CD1c-positive myeloid dendritic cell (primary cell): ENCODE data around the gene CPNE1.

Source experiments
- DNase-seq: peaks from one replicate; pipeline ENCODE4 v3.0.0-alpha.2; 2016; ENCODE audit errors: extremely low spot score

The CPNE1 gene

DNA sequence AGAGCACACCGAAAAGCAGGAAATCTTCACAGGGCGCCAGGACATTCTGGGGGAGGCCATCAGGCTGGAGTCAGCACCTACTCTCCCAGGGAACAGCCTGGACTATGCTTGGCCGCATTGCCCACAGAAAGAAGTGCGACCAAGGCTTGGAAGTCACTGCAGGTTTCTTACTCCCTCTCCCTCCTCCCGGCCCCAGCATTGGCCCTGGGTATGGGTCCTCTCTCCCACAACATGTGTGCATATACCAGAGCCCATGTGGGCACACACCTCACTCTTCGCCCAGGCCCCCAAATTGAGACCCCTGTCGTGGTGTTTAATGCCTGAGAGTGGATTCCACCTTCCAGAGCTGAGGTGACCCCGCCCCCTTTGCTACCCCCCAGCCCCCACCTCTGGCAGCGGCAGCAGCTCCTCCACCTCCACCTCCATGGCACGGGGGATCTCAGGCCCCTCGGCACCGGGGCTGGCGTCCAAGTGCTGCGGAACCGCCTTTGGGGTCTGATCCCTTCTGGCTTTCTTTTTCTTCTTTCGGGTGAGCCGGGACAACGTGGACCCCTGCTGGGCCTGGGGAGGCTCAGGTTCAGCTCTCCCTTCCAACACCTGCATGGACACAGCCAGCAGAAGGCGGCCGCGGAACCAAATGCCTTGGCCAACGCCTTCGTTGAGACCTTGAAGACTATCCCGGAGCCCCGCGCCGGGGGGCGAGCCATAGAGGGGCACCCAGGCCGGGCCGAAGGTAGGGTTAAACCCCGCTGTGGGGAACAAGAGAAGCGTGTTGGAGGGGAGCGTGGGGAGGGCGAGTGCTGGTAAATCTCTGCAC, 64.3 kb downstream of the CPNE1 start:
- DNase-seq: no peak

DNA sequence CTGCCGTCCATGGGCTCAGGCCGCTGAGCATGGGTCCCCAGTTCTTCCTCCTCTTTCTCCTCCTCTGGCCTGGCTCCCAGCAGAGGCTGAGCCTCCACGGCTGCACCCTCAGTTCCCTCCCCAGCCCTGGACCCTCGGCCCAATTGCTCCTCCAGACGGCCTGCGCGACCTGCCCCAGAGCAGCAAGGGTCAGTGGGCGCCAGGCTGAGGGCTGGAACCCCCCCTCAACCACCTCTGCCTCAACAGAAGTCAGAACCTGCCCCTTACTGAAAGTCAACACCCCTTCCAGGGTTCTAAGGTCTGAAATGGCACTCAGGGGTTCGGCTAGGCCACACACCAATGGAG, 65.0 kb downstream of the CPNE1 start:
- DNase-seq: no peak

DNA sequence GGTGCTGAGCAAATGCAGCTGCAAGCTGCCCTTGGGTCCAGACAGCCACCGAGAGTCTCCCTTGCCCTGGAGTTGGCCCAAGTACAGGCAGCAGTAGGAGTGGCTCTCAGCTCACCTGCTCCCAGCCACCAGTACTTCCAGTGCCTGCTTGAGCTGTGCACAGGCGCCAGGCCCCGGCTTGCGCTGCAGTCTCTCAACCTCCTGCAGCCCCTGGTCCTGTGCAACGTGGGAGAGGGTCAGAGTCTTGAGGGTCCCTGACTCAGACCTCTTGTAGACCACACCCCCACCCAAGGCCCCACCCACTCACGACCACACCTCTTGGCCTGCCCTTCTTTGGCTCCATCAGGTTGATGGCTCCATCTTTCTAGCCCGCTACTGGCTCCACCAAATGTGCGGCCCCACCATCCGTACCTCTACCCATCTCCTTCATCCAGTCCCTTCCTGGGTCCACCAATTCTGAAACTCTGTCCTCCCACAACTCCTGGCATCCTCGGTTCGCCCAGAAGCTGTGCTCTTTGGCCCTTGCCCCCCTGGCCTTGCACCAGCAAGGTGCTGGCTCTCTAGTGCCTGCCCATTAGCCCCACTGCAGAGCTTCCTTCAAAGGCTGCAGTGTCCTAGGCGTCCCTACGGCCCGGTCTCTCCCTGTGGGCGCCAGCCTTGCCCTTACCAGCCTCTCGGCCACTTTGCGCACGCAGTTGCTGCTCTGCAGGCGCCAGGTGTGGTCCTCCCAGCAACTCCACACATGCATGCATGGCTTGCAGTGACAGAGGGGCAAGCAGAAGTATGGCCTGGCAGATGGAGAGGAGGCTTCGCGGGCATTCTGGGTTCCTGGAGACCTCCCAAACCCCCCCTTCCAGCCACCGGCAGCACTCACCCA, 65.6 kb downstream of the CPNE1 start:
- no peak for DNase-seq

- DNase-seq: no peak
Measured at GRCh38 chr20:35598476-35598875, 66.2 kb downstream of the CPNE1 start.

GRCh38 chr20:35597186-35597585, 67.5 kb downstream of the CPNE1 start:
- DNase-seq: no peak

DNA sequence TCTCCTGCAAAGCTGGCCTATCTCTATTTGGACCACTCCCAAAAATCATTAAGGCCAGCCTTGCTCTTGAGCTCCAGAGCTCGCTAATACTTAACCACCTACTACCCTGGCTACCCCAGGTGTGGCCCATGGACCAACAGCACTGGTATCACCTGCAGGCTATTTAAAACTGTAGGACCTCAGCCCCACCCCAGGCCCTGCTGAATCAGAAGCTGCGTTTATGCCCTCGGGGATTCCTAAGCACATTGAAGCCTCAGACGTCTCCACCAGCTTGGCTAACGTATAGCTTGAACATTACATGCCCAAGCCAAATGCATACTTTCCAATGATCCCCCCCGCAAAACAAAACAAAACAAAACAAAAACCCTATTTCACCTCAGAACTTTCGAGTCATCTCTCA, 68.8 kb downstream of the CPNE1 start:
- no peak for DNase-seq

GRCh38 chr20:35595456-35595855, 69.2 kb downstream of the CPNE1 start:
- DNase-seq: no peak

DNA sequence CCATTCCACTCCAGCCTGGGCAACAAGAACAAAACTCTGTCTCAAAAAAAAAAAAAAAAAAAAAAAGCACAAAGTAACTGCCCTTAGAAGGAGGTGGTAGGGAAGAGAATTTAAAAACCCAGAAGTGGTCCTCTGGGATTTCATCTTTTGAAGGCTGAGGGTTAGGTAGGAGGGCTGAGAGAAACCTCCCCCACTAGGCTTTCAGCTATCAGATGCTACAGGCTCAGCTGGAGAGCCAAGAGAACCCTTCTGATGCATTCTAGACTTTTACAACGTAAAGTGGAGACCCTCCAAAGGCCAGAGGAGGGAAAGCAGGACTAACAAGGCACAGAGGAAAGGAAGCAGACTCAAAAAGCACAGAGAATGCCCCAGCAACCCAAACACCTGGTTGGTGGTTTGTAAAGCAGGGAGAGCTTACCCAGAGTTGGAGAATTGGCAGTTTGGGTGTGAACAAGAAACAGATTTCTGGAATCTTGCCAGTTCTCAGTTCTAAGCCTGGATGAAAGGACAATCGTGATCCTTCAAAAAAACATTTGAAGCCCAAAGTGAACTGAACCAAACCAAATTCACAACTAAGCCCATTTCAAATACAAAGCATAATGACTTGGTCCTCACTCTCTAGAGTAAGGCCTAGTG, 72.2 kb downstream of the CPNE1 start:
- no peak for DNase-seq

DNA sequence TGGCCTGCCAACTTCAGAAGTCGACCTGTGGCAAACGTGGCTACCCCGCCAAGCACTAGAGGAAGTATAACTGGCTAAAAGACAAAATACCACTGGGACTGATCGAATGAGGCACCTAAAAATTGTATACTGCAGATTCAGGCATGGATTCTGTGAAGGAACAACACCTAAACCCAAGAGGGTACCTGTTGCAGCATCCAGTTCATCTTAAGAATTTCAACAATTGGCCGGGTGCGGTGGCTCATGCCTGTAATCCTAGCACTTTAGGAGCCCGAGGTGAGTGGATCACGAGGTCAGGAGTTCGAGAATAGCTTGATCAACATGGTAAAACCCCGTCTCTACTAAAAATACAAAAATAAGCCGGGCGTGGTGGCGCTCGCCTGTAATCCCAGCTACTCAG, 76.3 kb downstream of the CPNE1 start:
- no peak for DNase-seq

DNA sequence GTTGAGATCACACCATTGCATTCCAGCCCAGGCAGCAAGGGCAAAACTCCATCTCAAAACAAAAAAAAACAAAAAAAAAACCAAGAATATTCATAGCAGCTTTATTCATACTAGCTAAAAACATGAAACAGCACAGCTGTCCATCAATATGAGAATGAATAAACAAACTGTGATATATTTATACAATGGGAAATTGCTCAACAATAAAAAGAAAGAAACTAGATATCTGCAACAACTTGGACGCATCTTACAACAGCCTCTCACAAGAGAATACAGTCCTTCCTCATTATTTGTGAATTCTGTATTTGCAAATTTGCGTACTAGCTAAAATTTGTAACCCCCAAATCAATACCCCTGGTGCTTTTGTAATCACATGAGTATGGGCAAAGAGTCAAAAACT, 77.3 kb downstream of the CPNE1 start:
- DNase-seq: no peak

DNA sequence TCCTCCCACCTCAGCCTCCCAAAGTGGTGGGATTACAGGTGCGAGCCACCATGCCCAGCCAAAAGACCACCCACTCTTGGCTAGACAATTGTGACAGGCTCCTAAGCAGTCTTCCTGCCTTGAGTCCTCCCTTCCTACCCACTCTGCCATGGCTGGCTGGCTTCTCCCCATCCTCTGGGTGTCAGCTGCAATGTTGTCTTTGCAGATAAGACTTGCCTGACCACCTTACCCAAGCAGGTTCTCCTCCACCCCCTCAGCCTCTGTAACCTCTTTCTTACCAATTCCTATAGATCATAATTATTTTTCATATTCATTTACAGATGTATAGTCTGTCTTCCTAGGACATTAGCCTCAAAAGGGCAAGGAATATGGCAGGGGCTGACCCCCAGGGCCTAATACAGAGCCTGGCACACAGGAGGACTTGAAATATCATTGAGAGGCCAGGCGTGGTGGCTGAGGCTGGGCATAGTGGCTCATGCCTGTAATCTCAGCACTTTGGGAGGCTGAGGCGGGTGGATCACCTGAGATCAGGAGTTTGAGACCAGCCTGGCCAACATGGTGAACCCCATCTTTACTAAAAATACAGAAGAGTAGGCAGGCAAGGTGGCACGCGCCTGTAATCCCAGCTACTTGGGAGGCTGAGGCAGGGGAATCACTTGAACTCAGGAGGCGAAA, 77.8 kb downstream of the CPNE1 start:
- no peak for DNase-seq

DNA sequence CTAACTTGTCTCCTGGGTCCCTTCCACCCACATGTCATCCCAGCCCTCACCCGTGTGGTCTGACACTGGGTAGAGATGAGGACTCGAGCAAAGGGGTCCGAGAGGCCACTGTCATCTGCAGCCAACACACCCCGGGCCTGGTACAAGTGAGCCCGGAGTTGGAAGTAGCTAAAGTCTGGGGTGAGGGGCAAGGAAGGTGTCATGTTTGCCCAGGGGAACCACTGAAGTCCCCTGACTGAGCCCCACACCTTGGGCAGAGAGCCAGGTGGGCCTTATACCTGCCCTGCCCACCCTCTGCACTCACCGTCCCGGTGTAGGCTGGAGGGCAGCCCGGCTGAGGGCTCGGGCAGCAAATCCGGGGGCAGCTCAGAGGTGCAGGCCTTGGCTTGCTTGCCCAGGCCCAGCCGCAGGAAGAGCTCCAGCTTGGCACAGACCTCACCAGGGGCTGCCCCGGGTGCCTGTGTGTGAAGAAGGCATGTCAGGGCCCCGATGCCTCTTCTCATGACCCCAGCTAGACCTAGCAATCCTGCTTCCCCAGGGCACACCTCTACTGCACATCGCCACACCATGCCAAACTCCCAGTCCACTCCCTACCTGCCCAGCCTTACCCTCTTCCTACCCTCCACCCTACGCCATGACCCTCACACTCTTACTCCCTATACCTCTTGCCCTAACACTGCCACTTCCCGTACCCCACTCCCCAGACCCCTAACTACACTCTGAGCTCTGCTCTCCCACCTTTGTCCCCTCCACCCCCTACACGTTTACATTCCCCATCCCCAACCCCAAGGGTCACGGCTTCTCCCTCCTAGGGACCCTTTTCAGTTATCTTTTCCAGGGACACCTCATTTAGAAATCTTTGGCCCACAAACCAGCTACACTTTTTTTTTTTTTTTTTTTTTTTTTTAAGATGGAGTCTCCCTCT, 80.8 kb downstream of the CPNE1 start:
- DNase-seq: no peak

DNA sequence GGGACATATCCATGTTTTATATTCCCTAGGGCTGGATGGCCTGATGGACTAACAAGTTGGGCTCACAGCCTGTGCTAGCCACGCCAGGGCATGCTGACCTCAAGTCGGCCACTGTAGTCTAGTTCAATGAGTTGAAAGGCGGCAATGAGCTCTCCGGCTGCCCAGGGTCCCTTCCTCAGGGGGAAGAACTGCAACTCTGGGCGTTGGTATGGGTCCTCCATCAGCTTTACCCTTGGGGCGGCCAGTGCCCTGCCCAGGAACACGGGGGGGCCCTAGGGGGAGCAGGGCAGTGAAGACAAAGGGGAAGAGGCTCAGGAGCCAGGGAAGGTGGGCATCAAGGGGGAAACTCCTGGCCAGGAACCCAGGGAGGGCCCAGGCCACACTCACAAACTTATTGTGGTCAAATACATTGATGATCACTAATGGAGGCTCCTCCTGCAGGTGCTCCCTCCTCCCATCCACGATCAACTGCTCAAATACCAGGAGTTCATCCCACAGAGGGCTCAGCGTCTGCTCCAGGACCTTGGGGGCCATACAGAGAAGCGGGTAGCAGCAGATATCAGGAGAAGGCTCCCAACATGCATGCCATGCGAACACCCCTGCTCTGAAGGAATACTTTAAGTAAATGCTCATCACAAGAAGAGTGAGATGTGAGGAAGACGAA, 81.8 kb downstream of the CPNE1 start:
- no peak for DNase-seq

- no peak for DNase-seq
Measured at GRCh38 chr20:35582131-35582530, 82.6 kb downstream of the CPNE1 start.

- DNase-seq: no peak
Measured at GRCh38 chr20:35579196-35579595, 85.5 kb downstream of the CPNE1 start.

DNA sequence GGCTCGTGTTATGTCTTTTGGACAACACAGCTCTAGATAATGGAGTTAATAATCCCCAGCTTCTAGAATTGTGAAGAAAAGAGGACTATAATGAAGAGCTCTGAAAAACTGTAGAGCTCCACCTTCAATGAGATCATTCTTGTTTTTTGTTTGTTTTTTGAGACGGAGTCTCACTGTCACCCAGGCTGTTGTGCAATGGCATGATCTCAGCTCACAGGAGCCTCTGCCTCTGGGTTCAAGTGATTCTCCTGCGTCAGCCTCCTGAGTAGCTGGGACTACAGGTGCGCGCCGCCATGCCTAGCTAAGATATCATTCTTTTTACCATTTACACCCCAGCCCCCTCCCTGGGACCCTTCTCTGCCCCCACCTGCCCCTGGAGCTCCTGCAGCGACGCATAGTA, 86.2 kb downstream of the CPNE1 start:
- DNase-seq: no peak

DNA sequence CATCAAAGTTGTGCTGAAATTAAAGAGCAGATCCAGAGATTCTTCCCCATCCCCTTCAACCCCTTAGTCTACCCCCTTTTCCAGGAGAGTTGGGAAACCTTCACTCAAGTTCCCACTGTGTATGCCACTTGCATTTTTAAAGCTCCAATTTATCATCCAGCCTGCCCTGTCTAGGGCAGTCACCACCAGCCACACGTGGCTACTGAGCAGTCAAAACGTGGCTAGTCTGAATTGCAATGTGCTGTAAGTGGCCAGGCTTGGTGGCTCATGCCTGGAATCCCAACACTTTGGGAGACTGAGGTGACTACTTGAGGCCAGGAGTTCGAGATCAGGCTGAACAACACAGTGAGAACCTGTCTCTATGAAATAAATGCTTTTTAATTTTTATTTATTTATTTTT, 87.9 kb downstream of the CPNE1 start:
- DNase-seq: no peak
